Astrocyte of the spinal cord (primary cell): ENCODE results near the gene GOLM1.

Experiments used
- DNase-seq: peaks from one replicate; pipeline ENCODE4 v3.0.0; 2011; ENCODE audit warnings: low read depth, low spot score
- H3K4me3 ChIP-seq: 2 replicates; pipeline ENCODE4 v1.5.1; 2011; ENCODE audit warnings: low read depth, mild to moderate bottlenecking, low read length, moderate library complexity
- CTCF ChIP-seq: IDR thresholded peaks from 2 replicates; pipeline ENCODE4 v1.5.1; 2012; ENCODE audit warnings: low read depth, mild to moderate bottlenecking, low read length, inconsistent platforms
- in situ Hi-C: cut with HindIII; loops from 2 replicates; pipeline ENCODE4 v1.10.0; 2017; ENCODE audit warnings: low sequenced_read_pairs

GOLM1 gene

GRCh38 chr9:85978496-85978895, 120.9 kb downstream of the GOLM1 start:
- no peak for DNase-seq

More at GRCh38 chr9:85978496-85978895, 120.9 kb downstream of the GOLM1 start:
- no peak for TF ChIP-seq CTCF
- in situ Hi-C loops = no loop called here
- H3K4me3 ChIP-seq = no peak overlapping the region
